GM23338 (cell line): ENCODE measurements around the gene FUCA1. TPM values are rescaled to one million over a fixed set of nuclear protein-coding genes. Genes with fewer than 3 reads are reported as not detected.
A peak's percentile ranks its signal among the peaks of the same experiment; 100 is the strongest.
"Not testable (repeated sequence)": the region's sequence is repeated elsewhere in the genome, so short reads cannot be mapped to it uniquely, and the experiment has no call there.

Experiments
- ATAC-seq: fragments of 200-7000 bp; cut with Tn5 transposase; 3 replicates; pipeline ENCODE4 v1.9.1; 2020
- DNase-seq: peaks from one replicate; pipeline ENCODE4 v3.0.0-alpha.2; 2015; ENCODE audit warnings: low spot score
- H2AFZ ChIP-seq: fragments of 200-600 bp; sonication (generic); 2 replicates; pipeline ENCODE4 v1.8.0; 2016; ENCODE audit warnings: antibody characterized with exemption, mild to moderate bottlenecking, moderate library complexity
- H3F3A ChIP-seq: fragments of 200-600 bp; sonication (generic); replicated peaks from 2 replicates; pipeline ENCODE4 v1.8.0; 2017; ENCODE audit warnings: antibody characterized with exemption, mixed run types, low read depth
- H3K27ac ChIP-seq: fragments of 200-600 bp; sonication (generic); 2 replicates; pipeline ENCODE4 v1.6.1; 2016; ENCODE audit warnings: low read depth
- H3K27me3 ChIP-seq: fragments of 200-600 bp; sonication (generic); 2 replicates; pipeline ENCODE4 v1.8.0; 2016; ENCODE audit warnings: mild to moderate bottlenecking, mixed run types, moderate library complexity; ENCODE audit not compliant: insufficient read depth
- H3K36me3 ChIP-seq: fragments of 200-600 bp; sonication (generic); 2 replicates; pipeline ENCODE4 v1.8.0; 2016; ENCODE audit warnings: mild to moderate bottlenecking; ENCODE audit not compliant: insufficient read depth
- H3K4me1 ChIP-seq: fragments of 200-600 bp; sonication (generic); 2 replicates; pipeline ENCODE4 v1.8.0; 2016; ENCODE audit warnings: mild to moderate bottlenecking, moderate library complexity; ENCODE audit not compliant: insufficient read depth
- H3K4me2 ChIP-seq: fragments of 200-600 bp; sonication (generic); 2 replicates; pipeline ENCODE4 v1.7.1; 2017; ENCODE audit warnings: mixed run types
- H3K4me3 ChIP-seq: fragments of 200-600 bp; sonication (generic); 2 replicates; pipeline ENCODE4 v1.6.1; 2016; ENCODE audit warnings: mixed run types
- H3K79me2 ChIP-seq: fragments of 200-600 bp; sonication (generic); replicated peaks from 2 replicates; pipeline ENCODE4 v1.8.0; 2017; ENCODE audit warnings: mild to moderate bottlenecking; ENCODE audit not compliant: insufficient read depth
- H3K9me2 ChIP-seq: fragments of 200-600 bp; sonication (generic); 2 replicates; pipeline ENCODE4 v1.8.0; 2017; ENCODE audit not compliant: insufficient read depth
- H4K20me1 ChIP-seq: fragments of 200-600 bp; sonication (generic); replicated peaks from 2 replicates; pipeline ENCODE4 v1.8.0; 2017; ENCODE audit warnings: mild to moderate bottlenecking; ENCODE audit not compliant: insufficient read depth
- H3K27ac Mint-ChIP-seq: 2 replicates; pipeline ENCODE4 v1.8.0; 2020; ENCODE audit warnings: inconsistent platforms, mild to moderate bottlenecking, moderate library complexity, mixed read lengths
- H3K27me3 Mint-ChIP-seq: 3 replicates; pipeline ENCODE4 v1.8.0; 2022; ENCODE audit warnings: low read depth, mild to moderate bottlenecking, moderate library complexity, mixed read lengths, inconsistent platforms; ENCODE audit not compliant: insufficient read depth, poor library complexity
- H3K36me3 Mint-ChIP-seq: 3 replicates; pipeline ENCODE4 v1.8.0; 2021; ENCODE audit warnings: low read depth, mild to moderate bottlenecking, inconsistent platforms, moderate library complexity, mixed read lengths
- H3K4me1 Mint-ChIP-seq: 3 replicates; pipeline ENCODE4 v1.8.0; 2020; ENCODE audit warnings: mild to moderate bottlenecking, inconsistent platforms, mixed read lengths
- H3K4me3 Mint-ChIP-seq: 3 replicates; pipeline ENCODE4 v1.8.0; 2021; ENCODE audit warnings: moderate library complexity, mild to moderate bottlenecking, inconsistent platforms, mixed read lengths
- H3K9me3 Mint-ChIP-seq: 3 replicates; pipeline ENCODE4 v1.8.0; 2020; ENCODE audit warnings: moderate library complexity, mild to moderate bottlenecking, inconsistent platforms, mixed read lengths
- CTCF ChIP-seq, 2 experiments: fragments of 200-600 bp in 1 of 2; sonication (generic) in 1 of 2; conservative IDR thresholded peaks; 2 replicates each; pipeline versions ENCODE4 v1.5.1 to v1.6.1; 2016 to 2017; ENCODE audit warnings: antibody characterized with exemption in 2 of 2, low read depth in 2 of 2, mild to moderate bottlenecking in 2 of 2, moderate library complexity in 1 of 2
- EZH2 ChIP-seq: fragments of 200-600 bp; sonication (generic); IDR thresholded peaks from one replicate; pipeline ENCODE4 v1.8.0; 2017; ENCODE audit warnings: antibody characterized with exemption, mild to moderate bottlenecking, low read depth; ENCODE audit not compliant: unreplicated experiment
- EZH2phosphoT487 ChIP-seq: fragments of 200-600 bp; sonication (generic); IDR thresholded peaks from one replicate; pipeline ENCODE4 v1.8.1; 2018; ENCODE audit warnings: antibody characterized with exemption; ENCODE audit not compliant: unreplicated experiment
- JUNB ChIP-seq: IDR thresholded peaks from one replicate; pipeline ENCODE4 v1.6.1; 2016; ENCODE audit warnings: antibody characterized with exemption; ENCODE audit not compliant: unreplicated experiment
- NANOG ChIP-seq: IDR thresholded peaks from 2 replicates; pipeline ENCODE4 v1.6.1; 2016; ENCODE audit warnings: antibody characterized with exemption, borderline replicate concordance
- POLR2AphosphoS5 ChIP-seq: IDR thresholded peaks from 2 replicates; pipeline ENCODE4 v1.6.1; 2016; ENCODE audit warnings: antibody characterized with exemption, low read depth
- STAT1 ChIP-seq: IDR thresholded peaks from one replicate; pipeline ENCODE4 v1.6.1; 2016; ENCODE audit warnings: antibody characterized with exemption; ENCODE audit not compliant: unreplicated experiment
- ZNF114 ChIP-seq: fragments of 250-450 bp; sonication (Bioruptor Pico); IDR thresholded peaks from 2 replicates; pipeline ENCODE4 v1.5.0; 2020; ENCODE audit warnings: mild to moderate bottlenecking, moderate library complexity
- ZNF331 ChIP-seq: fragments of 250-450 bp; sonication (Bioruptor Pico); IDR thresholded peaks from 2 replicates; pipeline ENCODE4 v1.5.0; 2020; ENCODE audit warnings: low read depth, mild to moderate bottlenecking, moderate library complexity
- polyA plus RNA-seq: library from polyadenylated mRNA; unstranded; fragments of >200 nt; fragmentation: Nextera tagmentation; extraction: Ambion mirVana; gene quantifications from 2 replicates; pipeline ENCODE4 v1.2.1, GENCODE V29; 2016
- total RNA-seq: library from RNA; depleted of rRNA; stranded (reverse); fragments of >200 nt; shearing (Covaris generic); gene quantifications from 2 replicates; pipeline ENCODE4 v1.2.3, GENCODE V29; 2014
- TF ChIP-seq, protein P1 (sequence below): fragments of 250-450 bp; sonication (Bioruptor Pico); IDR thresholded peaks from 2 replicates; pipeline ENCODE4 v1.5.0; 2020; ENCODE audit warnings: mild to moderate bottlenecking, moderate library complexity
- TF ChIP-seq, protein P2 (sequence below): IDR thresholded peaks from one replicate; pipeline ENCODE4 v1.6.1; 2018; ENCODE audit warnings: antibody characterized with exemption; ENCODE audit not compliant: unreplicated experiment

FUCA1 gene
- total and polyA plus RNA-seq, 2 experiments from 2014 or later: 4.4 to 8.5 TPM

- H3K36me3 ChIP-seq, ATAC-seq, H3K9me2 ChIP-seq, H2AFZ ChIP-seq, DNase-seq, H3K79me2 ChIP-seq, H3K4me3 Mint-ChIP-seq, H3K27ac ChIP-seq, H3K9me3 Mint-ChIP-seq, H4K20me1 ChIP-seq, H3K4me2 ChIP-seq, H3K36me3 Mint-ChIP-seq, H3K4me3 ChIP-seq, H3K27ac Mint-ChIP-seq: not testable (repeated sequence)
- peaks cover 12% of the 10 kb centered on the region; the same call in 2 of the 3 replicates for H3K4me1 Mint-ChIP-seq
- H3K27me3 Mint-ChIP-seq: peaks cover 25% of the 10 kb centered on the region
- Histone ChIP-seq H3K4me1 (peaks cover 15% of the 10 kb centered on the region), H3K27me3 (peaks cover 14% of the 10 kb centered on the region), H3F3A (peaks cover 11% of the 10 kb centered on the region; the same call in 1 of the 2 replicates)
Measured at GRCh38 chr1:23802809-23803342, 65.2 kb downstream of the FUCA1 start.

GRCh38 chr1:23801876-23802275, 66.2 kb downstream of the FUCA1 start:
- peak overlapping the region; percentile 91; the same call in 1 of the 2 replicates for H3K4me3 ChIP-seq
- TF ChIP-seq STAT1 (no peak), JUNB (no peak), POLR2AphosphoS5 (no peak), ZNF331 (no peak), NANOG (no peak), EZH2phosphoT487 (no peak), CTCF (conservative IDR thresholded peaks at IDR 0.05; ENCODE audit: low read depth in 2 of 2) (no peak), ZNF114 (CRISPR knock-in tag) (no peak), EZH2 (no peak)
- TF ChIP-seq, protein P1, sequence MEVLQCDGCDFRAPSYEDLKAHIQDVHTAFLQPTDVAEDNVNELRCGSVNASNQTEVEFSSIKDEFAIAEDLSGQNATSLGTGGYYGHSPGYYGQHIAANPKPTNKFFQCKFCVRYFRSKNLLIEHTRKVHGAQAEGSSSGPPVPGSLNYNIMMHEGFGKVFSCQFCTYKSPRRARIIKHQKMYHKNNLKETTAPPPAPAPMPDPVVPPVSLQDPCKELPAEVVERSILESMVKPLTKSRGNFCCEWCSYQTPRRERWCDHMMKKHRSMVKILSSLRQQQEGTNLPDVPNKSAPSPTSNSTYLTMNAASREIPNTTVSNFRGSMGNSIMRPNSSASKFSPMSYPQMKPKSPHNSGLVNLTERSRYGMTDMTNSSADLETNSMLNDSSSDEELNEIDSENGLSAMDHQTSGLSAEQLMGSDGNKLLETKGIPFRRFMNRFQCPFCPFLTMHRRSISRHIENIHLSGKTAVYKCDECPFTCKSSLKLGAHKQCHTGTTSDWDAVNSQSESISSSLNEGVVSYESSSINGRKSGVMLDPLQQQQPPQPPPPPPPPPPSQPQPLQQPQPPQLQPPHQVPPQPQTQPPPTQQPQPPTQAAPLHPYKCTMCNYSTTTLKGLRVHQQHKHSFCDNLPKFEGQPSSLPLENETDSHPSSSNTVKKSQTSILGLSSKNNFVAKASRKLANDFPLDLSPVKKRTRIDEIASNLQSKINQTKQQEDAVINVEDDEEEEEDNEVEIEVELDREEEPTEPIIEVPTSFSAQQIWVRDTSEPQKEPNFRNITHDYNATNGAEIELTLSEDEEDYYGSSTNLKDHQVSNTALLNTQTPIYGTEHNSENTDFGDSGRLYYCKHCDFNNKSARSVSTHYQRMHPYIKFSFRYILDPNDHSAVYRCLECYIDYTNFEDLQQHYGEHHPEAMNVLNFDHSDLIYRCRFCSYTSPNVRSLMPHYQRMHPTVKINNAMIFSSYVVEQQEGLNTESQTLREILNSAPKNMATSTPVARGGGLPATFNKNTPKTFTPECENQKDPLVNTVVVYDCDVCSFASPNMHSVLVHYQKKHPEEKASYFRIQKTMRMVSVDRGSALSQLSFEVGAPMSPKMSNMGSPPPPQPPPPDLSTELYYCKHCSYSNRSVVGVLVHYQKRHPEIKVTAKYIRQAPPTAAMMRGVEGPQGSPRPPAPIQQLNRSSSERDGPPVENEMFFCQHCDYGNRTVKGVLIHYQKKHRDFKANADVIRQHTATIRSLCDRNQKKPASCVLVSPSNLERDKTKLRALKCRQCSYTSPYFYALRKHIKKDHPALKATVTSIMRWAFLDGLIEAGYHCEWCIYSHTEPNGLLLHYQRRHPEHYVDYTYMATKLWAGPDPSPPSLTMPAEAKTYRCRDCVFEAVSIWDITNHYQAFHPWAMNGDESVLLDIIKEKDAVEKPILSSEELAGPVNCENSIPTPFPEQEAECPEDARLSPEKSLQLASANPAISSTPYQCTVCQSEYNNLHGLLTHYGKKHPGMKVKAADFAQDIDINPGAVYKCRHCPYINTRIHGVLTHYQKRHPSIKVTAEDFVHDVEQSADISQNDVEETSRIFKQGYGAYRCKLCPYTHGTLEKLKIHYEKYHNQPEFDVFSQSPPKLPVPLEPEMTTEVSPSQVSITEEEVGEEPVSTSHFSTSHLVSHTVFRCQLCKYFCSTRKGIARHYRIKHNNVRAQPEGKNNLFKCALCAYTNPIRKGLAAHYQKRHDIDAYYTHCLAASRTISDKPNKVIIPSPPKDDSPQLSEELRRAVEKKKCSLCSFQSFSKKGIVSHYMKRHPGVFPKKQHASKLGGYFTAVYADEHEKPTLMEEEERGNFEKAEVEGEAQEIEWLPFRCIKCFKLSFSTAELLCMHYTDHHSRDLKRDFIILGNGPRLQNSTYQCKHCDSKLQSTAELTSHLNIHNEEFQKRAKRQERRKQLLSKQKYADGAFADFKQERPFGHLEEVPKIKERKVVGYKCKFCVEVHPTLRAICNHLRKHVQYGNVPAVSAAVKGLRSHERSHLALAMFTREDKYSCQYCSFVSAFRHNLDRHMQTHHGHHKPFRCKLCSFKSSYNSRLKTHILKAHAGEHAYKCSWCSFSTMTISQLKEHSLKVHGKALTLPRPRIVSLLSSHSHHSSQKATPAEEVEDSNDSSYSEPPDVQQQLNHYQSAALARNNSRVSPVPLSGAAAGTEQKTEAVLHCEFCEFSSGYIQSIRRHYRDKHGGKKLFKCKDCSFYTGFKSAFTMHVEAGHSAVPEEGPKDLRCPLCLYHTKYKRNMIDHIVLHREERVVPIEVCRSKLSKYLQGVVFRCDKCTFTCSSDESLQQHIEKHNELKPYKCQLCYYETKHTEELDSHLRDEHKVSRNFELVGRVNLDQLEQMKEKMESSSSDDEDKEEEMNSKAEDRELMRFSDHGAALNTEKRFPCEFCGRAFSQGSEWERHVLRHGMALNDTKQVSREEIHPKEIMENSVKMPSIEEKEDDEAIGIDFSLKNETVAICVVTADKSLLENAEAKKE (CRISPR knock-in tag): no peak
- TF ChIP-seq, protein P2, sequence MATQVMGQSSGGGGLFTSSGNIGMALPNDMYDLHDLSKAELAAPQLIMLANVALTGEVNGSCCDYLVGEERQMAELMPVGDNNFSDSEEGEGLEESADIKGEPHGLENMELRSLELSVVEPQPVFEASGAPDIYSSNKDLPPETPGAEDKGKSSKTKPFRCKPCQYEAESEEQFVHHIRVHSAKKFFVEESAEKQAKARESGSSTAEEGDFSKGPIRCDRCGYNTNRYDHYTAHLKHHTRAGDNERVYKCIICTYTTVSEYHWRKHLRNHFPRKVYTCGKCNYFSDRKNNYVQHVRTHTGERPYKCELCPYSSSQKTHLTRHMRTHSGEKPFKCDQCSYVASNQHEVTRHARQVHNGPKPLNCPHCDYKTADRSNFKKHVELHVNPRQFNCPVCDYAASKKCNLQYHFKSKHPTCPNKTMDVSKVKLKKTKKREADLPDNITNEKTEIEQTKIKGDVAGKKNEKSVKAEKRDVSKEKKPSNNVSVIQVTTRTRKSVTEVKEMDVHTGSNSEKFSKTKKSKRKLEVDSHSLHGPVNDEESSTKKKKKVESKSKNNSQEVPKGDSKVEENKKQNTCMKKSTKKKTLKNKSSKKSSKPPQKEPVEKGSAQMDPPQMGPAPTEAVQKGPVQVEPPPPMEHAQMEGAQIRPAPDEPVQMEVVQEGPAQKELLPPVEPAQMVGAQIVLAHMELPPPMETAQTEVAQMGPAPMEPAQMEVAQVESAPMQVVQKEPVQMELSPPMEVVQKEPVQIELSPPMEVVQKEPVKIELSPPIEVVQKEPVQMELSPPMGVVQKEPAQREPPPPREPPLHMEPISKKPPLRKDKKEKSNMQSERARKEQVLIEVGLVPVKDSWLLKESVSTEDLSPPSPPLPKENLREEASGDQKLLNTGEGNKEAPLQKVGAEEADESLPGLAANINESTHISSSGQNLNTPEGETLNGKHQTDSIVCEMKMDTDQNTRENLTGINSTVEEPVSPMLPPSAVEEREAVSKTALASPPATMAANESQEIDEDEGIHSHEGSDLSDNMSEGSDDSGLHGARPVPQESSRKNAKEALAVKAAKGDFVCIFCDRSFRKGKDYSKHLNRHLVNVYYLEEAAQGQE: no peak

More at GRCh38 chr1:23801876-23802275, 66.2 kb downstream of the FUCA1 start:
- Mint-ChIP-seq H3K4me3 (peak overlapping the region; percentile 32; the same call in 1 of the 3 replicates), H3K27ac (no peak overlapping the region), H3K4me1 (peaks cover 12% of the 10 kb centered on the region; the same call in 2 of the 3 replicates), H3K36me3 (peaks cover 20% of the 10 kb centered on the region), H3K27me3 (peaks cover 25% of the 10 kb centered on the region), H3K9me3 (no peaks in the 10 kb centered on the region)
- H4K20me1 ChIP-seq: 0 out of 2 replicates have a peak, but pooled peaks cover 8% of the 10 kb centered on the region
- H3F3A ChIP-seq: peaks cover 11% of the 10 kb centered on the region; the same call in 1 of the 2 replicates
- peak overlapping the region; percentile 98 for H3K4me2 ChIP-seq
- no peaks in the 10 kb centered on the region for H3K79me2 ChIP-seq
- H3K36me3 ChIP-seq: no peaks in the 10 kb centered on the region
- H3K27me3 ChIP-seq: peaks cover 14% of the 10 kb centered on the region
- no peak overlapping the region for H3K27ac ChIP-seq
- no peak for ATAC-seq
- H2AFZ ChIP-seq: no peak overlapping the region
- H3K9me2 ChIP-seq: no peaks in the 10 kb centered on the region
- DNase-seq: peak; percentile 28
- H3K4me1 ChIP-seq: peaks cover 15% of the 10 kb centered on the region
